Measurements from ENCODE around the gene SIX5. TPM values are rescaled to one million over a fixed set of nuclear protein-coding genes. Genes with fewer than 3 reads are reported as not detected.
A peak's percentile ranks its signal among the peaks of the same experiment; 100 is the strongest.

SIX5 gene
- polyA plus RNA-seq (2012; ENCODE audit: insufficient read depth, insufficient read length, low read depth) = 3.3 TPM

DNA sequence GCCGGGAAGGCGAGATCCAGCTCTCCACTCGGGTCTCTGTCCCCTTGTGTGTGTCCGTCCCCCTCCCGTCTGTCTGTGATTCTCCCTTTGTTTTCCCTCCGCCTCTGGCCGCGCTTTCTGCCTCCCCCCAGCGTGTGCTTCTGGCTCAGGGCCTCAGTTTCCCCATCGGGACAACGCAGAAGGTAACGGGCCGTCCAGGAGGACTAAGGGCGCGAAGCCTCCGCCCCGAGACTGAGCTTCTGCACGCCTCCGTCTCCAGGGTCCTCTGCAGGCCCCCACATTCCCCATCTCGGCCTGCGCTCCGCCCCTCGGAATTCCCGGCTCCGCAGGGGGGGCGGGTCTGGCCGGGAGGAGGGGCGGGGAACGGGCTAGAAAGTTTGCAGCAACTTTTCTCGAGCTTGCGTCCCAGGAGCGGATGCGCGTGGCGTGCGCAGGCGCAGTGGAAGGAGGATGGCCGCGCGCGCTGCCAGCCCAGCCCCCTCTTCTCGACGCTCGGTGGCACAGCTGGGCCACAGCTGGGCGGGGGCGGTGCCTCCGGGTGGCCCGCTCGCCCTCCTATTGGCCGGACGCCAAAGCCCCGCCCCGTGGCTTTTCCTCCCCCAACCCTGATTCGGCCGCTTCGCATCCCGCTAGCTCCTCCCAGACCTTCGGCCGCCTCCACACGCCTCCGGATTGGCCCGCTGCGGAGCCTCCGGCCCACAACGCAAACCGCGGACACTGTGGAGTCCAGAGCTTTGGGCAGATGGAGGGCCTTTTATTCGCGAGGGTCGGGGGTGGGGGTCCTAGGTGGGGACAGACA, at the start of gene SIX5:
Gene SIX5 (minus strand): TSS at position 269 of the 799 bp plus-strand sequence. CDS start 408 bp downstream, outside the sequence.
- no peaks in the 10 kb centered on the region for H3K9me3 ChIP-seq
- H3K4me1 ChIP-seq = peaks cover 8% of the 10 kb centered on the region
- H3K4me3 ChIP-seq (ENCODE audit: low read depth, low read length) = peak within 1 kb of the TSS; percentile 70
- TF ChIP-seq, protein P1, sequence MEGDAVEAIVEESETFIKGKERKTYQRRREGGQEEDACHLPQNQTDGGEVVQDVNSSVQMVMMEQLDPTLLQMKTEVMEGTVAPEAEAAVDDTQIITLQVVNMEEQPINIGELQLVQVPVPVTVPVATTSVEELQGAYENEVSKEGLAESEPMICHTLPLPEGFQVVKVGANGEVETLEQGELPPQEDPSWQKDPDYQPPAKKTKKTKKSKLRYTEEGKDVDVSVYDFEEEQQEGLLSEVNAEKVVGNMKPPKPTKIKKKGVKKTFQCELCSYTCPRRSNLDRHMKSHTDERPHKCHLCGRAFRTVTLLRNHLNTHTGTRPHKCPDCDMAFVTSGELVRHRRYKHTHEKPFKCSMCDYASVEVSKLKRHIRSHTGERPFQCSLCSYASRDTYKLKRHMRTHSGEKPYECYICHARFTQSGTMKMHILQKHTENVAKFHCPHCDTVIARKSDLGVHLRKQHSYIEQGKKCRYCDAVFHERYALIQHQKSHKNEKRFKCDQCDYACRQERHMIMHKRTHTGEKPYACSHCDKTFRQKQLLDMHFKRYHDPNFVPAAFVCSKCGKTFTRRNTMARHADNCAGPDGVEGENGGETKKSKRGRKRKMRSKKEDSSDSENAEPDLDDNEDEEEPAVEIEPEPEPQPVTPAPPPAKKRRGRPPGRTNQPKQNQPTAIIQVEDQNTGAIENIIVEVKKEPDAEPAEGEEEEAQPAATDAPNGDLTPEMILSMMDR (IDR thresholded peaks at IDR 0.05; ENCODE audit: low read depth, low read length) = no peak
- peaks cover 22% of the 10 kb centered on the region for H3K27me3 ChIP-seq
- DNase-seq = peak; percentile 99
- H3K36me3 ChIP-seq = no peaks in the 10 kb centered on the region

DNA sequence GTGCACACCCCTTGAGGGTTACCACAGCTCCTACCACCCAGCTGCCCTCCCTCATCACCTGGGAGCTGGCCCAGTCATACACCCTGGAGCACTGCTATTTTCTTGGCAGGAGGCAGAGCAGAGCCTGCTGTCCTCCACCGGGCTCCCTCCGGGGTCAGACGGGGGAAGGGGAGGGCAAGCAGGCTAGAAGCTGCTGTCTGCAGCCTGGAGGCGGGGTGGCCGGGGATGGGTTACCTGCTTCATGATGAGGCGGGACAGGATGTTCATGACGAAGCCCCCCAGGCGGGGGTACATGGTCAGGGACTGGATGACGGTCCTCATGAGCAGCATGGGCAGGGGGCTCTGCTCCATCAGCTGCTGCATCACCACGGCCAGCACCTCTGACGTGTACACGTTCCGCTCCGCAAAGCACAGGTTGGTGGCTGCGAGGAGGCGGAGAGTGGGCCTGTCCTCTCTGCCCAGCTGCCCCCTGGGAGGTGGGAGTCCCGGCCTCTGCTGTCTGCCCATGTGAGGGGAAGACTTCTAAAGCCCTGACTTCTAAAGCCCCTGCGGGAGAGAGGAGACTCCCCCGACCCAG, 48.8 kb upstream of the SIX5 start:
- H3K36me3 ChIP-seq = peaks cover 8% of the 10 kb centered on the region
- H3K27me3 ChIP-seq = no peaks in the 10 kb centered on the region
- TF ChIP-seq, protein P1 (IDR thresholded peaks at IDR 0.05; ENCODE audit: low read depth, low read length) = no peak
- H3K4me3 ChIP-seq (ENCODE audit: low read depth, low read length) = no peak overlapping the region
- H3K9me3 ChIP-seq = no peaks in the 10 kb centered on the region
- no peaks in the 10 kb centered on the region; the same call in 1 of the 2 replicates for H3K4me1 ChIP-seq
- peak; percentile 18 for DNase-seq

DNA sequence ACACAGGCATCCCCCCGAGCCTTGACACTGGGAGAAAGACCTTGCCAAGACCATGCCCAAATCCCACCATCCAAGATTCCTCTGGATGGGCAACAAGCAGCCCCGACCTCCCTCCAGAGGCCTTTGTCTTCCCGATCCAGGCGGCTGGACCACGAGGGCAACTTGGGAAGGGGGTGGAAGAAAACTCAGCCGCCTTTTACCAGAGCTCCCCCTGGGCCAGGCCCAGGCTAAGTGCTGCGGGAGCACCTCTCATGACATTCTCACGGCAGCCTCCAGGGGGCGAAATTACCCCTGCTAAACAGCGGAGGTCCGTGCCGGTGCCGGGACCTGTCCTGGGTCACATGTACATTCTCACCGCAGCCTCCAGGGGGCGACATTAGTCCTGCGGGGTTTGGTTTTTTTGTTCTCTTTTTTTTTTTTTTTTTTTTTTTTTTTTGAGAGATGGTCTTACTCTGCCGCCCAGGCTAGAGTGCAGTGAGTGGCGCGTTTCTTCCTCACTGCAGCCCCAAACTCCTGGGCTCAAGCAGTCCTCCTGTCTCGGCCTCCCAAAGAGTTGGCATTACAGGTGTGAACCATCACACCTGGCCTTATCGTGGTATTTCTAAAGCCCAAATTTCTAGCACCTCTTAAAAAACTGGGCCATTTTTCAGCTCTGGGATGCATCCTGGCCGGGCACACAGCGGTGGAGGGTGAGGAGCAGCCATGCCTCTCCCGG, 48.1 kb upstream of the SIX5 start:
- Histone ChIP-seq H3K9me3 (no peaks in the 10 kb centered on the region), H3K36me3 (peaks cover 6% of the 10 kb centered on the region; the same call in 1 of the 2 replicates), H3K27me3 (no peaks in the 10 kb centered on the region), H3K4me3 (ENCODE audit: low read depth, low read length) (no peak overlapping the region), H3K4me1 (no peaks in the 10 kb centered on the region; the same call in 1 of the 2 replicates)
- TF ChIP-seq, protein P1 (IDR thresholded peaks at IDR 0.05; ENCODE audit: low read depth, low read length) = peak; percentile 96
- DNase-seq = peak; percentile 97

DNA sequence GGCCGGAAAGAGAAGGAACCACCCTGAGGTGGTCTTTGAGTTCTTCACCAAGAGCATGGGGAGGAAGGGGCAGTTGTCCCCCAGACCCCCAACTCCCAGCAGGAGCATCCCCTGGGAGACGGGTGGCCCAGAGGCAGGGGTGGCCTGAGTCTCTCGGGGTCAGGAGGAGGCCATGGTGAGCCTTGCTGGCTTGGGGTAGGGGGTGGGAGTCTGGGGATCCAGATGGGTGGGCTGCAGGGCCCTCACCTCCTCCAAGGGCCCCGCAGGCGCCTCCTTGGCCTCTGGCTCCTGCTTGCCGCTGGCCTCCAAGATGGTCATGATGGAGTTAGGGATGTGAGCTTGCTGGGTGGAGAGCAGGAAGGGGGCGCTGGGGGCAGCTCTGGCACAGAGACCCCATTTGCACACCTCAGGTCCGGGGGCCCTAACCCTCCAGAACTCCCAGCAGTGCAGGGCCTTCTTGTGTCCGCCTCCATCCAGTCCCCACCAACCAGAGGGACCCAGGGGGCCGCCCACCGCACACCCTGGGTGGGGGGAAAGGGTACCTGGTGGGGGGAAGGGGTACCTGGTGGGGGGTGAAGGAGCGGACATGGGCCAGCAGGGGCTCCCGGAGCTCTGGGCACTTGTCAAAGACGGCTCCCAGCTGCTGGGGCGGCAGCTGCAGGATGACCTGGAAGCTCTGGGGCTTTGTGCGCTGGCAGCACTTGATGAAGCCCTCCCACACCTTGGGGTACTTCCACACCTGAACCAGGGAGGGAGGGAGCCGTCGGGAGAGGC, 47.4 kb upstream of the SIX5 start:
- peaks cover 3% of the 10 kb centered on the region; the same call in 1 of the 2 replicates for H3K36me3 ChIP-seq
- H3K27me3 ChIP-seq = no peaks in the 10 kb centered on the region
- TF ChIP-seq, protein P1 (IDR thresholded peaks at IDR 0.05; ENCODE audit: low read depth, low read length) = no peak
- H3K9me3 ChIP-seq = no peaks in the 10 kb centered on the region
- no peak overlapping the region for H3K4me3 ChIP-seq (ENCODE audit: low read depth, low read length)
- peak; percentile 24 for DNase-seq
- no peaks in the 10 kb centered on the region; the same call in 1 of the 2 replicates for H3K4me1 ChIP-seq

DNA sequence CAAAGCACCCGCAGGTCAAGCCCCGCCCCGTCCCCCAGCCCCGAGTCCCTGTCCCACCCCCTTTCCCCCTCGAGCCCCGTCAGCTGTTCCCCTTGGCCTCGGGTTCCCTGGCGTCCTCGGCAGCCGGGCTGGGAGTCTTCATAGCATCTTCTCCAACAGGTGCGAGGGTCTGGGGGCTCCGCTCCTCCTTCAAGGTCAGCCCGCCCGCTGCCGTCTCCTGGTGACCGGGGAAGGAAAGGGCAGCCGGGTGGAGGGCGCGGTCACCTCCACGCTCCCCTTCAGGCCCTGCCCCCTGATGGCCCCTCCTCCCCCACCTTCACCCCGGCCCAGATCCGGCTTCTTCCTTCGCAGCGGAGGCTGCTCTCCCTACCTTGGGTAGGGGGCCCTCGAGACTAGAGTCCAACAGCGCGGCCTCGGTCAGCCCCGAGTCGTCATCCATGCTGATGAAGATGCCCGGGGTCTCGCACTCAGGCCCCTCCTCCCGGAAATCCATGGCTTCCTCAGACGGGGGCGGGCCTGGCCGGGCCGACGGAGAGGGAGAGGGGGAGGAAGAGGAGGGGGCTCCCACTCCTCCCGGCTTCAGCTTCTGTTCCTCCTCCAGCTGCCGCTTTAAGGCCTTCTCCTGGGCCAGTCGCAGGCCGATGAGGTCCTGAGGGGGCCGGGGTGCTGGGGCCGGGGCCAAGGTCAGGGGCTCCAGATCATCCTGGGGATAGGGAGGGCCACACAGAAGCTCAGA, 46.6 kb upstream of the SIX5 start:
- Histone ChIP-seq H3K4me1 (no peaks in the 10 kb centered on the region; the same call in 1 of the 2 replicates), H3K9me3 (no peaks in the 10 kb centered on the region), H3K4me3 (ENCODE audit: low read depth, low read length) (no peak overlapping the region), H3K36me3 (no peaks in the 10 kb centered on the region), H3K27me3 (no peaks in the 10 kb centered on the region)
- TF ChIP-seq, protein P1 (IDR thresholded peaks at IDR 0.05; ENCODE audit: low read depth, low read length) = no peak
- DNase-seq = no peak

All from BE2C (cell line).